ENCODE data around the gene TXNDC2. TPM values are rescaled to one million over a fixed set of nuclear protein-coding genes. Genes with fewer than 3 reads are reported as not detected.

TXNDC2 gene
- total and polyA plus RNA-seq, 9 of the 15 experiments (the other 6 are each of a cell fraction or from before 2014, with no cell fraction given) = 1.2 to 4.9 (median 2.3) TPM

GRCh38 chr18:9876867-9877654 lies 8.7 kb upstream of the TXNDC2 start (continued):
- no peak for TF ChIP-seq MGA (IDR thresholded peaks at IDR 0.05)
- TF ChIP-seq, protein P1, sequence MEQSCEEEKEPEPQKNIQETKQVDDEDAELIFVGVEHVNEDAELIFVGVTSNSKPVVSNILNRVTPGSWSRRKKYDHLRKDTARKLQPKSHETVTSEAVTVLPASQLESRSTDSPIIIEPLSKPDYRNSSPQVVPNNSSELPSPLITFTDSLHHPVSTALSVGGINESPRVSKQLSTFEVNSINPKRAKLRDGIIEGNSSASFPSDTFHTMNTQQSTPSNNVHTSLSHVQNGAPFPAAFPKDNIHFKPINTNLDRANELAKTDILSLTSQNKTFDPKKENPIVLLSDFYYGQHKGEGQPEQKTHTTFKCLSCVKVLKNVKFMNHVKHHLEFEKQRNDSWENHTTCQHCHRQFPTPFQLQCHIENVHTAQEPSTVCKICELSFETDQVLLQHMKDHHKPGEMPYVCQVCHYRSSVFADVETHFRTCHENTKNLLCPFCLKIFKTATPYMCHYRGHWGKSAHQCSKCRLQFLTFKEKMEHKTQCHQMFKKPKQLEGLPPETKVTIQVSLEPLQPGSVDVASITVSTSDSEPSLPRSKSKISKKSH (CRISPR knock-in tag; IDR thresholded peaks at IDR 0.05) = no peak
- TF ChIP-seq EZH2 (IDR thresholded peaks at IDR 0.05; ENCODE audit: borderline replicate concordance, low read depth, low read length) = no peak
- TF ChIP-seq ZKSCAN8 (CRISPR knock-in tag; IDR thresholded peaks at IDR 0.05) = no peak
- no peak; the same call in 1 of the 2 replicates for TF ChIP-seq KLF6 (CRISPR knock-in tag; IDR thresholded peaks at IDR 0.05; ENCODE audit: borderline replicate concordance)
- no peak for TF ChIP-seq FIP1L1 (IDR thresholded peaks at IDR 0.05; ENCODE audit: low read depth, low read length, poor library complexity, severe bottlenecking)
- TF ChIP-seq ZBTB1 (CRISPR knock-in tag; IDR thresholded peaks at IDR 0.05; ENCODE audit: borderline replicate concordance, low read depth) = no peak
- TF ChIP-seq EHMT2 (IDR thresholded peaks at IDR 0.05) = peak; percentile 66
- TF ChIP-seq ZNF384 (IDR thresholded peaks at IDR 0.05; ENCODE audit: low read depth, low read length) = no peak
- peak; percentile 77; the same call in 1 of the 2 replicates for TF ChIP-seq ZC3H11A (IDR thresholded peaks at IDR 0.05; ENCODE audit: low read depth, low read length)
- peak; percentile 81 for TF ChIP-seq FOXJ2 (tag; IDR thresholded peaks at IDR 0.05)
- TF ChIP-seq ARID3B (CRISPR knock-in tag; IDR thresholded peaks at IDR 0.05; ENCODE audit: borderline replicate concordance) = no peak

Measured in K562 (cell line).